T-helper 2 cell (primary cell): Measurements from ENCODE around the gene TBC1D25.

Experiments
- DNase-seq, 5 experiments: peaks; one replicate each; pipeline versions ENCODE4 v3.0.0 to v3.0.0-alpha.2; 2012 to 2022
- total RNA-seq, 2 donors: gene quantifications; one replicate each; lab custom pipeline; 2026; lab: John Stamatoyannopoulos, UW

The TBC1D25 gene, protein sequence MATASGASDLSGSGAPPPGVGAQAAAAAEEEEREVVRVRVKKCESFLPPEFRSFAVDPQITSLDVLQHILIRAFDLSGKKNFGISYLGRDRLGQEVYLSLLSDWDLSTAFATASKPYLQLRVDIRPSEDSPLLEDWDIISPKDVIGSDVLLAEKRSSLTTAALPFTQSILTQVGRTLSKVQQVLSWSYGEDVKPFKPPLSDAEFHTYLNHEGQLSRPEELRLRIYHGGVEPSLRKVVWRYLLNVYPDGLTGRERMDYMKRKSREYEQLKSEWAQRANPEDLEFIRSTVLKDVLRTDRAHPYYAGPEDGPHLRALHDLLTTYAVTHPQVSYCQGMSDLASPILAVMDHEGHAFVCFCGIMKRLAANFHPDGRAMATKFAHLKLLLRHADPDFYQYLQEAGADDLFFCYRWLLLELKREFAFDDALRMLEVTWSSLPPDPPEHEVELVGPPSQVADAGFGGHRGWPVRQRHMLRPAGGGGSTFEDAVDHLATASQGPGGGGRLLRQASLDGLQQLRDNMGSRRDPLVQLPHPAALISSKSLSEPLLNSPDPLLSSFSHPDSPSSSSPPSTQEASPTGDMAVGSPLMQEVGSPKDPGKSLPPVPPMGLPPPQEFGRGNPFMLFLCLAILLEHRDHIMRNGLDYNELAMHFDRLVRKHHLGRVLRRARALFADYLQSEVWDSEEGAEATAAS
- 19.5 to 20.3 reads per million in 2 donors for total RNA-seq

DNA sequence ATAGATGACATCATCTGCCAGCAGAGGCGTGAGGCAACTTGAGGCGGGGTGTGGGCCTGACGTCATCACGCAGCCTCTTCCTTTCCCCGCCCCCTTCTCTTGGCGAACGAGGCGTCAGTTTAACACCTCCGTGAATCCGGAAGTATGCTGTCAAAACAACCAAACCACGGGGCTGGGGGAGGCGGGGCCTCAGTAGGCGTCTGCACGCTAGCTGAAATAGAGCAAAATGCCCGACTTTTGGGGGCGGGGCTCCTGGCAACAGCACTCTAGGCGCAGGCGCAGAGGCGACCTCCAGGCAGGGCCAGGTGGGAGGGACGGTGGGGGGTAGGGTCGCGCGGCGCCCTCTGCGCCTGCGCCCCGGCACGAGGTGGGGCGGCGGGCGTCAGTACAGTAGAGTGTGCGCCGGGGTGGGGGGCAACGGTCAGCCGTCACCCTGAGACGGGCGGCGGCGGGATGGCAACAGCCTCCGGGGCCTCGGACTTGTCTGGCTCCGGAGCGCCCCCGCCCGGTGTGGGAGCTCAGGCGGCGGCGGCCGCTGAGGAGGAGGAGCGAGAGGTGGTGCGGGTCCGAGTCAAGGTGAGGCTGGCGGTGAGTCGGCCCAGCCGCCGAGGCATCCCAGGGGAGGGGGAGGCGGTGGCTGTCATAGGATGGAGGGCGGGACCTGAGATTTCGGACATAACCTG, at the start of gene TBC1D25:
Gene TBC1D25, plus strand, starts transcription at position 370 of the 683 bp plus-strand sequence. Its CDS starts 84 bp downstream, at position 454.
- DNase-seq: peak; percentile 90 to 98 (median 97)

DNA sequence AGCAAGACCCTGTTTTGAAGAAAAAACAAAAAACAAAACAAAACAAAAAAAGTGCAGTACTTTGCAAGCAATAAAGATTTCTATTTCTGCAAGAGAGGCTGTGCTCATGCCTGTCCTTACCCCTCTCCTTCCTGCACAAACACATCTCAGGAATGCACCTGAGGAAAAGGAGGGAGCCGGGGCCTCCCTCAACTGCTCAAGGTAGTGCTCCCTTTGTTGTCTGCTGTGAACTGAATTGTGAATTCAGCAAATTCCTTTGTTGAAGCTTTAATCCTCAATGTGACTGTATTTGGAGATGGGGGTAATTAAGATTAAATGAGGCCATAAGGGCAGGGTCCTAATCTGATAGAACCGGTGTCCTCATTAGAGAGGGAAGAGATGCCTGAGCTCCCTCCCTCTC, 49.6 kb upstream of the TBC1D25 start:
- no peak for DNase-seq

DNA sequence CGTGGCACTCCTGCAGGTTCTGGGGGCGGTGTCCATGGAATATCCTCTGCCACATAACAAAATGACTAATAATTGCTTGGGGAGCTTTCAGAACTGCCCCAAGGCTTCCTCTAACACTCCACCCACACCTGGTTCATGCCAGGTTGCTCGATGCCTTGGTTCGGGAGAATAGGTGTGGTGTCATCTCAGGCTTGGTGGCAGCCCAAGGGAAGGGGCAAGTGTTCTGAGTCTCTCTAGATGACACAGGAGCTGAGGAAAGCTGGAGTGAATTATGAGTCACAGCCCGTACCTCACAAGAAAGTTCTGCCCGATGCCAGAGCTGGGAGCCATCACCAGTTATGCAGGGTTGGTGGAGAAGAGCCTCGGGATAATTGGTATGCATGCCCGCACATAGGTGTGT, 48.9 kb upstream of the TBC1D25 start:
- no peak for DNase-seq

DNA sequence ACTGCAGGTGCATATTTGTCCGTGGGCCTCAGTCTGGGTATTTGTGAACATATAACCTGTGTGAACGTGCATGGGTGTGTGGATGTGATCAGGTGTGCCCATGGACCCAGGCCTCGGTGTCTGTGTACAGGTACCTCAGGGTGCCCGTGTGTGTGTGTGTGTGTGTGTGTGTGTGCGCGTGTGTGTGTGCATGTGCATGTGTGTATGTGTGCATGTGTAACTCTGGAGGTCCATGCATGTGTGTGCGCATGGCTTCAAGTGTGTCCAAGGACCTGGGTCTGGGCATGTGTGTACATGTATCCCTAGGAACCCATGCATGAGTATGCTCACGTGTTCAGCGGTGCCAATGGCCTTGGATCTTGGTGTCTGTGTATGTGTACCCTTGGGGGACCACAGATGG, 47.7 kb upstream of the TBC1D25 start:
- DNase-seq: no peak

DNA sequence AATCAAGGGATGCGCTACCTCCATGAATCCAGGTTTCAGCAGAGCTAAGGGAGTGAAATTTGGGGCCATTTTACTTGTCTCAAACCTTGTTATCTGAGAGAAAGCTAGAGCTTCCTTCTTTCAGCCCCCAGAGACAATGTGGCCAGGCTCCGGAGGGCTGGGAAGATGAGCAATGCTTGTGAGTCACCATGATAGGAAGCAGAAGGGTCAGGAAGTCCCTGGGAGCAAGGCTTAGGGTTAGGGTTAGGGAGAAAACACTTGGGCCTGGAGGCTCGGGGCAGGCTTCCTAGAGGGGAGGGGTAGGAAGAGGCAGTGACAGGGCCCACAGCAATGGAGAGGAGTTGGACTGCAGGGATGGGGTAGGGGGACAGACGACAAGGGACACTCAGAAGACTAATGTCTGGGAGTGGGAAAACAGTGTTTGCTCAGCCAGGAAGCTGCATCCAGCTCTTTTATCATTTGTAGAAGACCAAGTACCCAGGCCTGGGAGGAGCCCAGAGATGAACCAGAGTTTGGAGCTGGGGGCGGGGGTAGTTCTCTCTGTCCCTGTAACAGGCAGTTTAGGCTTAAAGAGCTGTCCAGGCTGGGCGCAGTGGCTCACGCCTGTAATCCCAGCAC, 47.1 kb upstream of the TBC1D25 start:
- no peak for DNase-seq

DNA sequence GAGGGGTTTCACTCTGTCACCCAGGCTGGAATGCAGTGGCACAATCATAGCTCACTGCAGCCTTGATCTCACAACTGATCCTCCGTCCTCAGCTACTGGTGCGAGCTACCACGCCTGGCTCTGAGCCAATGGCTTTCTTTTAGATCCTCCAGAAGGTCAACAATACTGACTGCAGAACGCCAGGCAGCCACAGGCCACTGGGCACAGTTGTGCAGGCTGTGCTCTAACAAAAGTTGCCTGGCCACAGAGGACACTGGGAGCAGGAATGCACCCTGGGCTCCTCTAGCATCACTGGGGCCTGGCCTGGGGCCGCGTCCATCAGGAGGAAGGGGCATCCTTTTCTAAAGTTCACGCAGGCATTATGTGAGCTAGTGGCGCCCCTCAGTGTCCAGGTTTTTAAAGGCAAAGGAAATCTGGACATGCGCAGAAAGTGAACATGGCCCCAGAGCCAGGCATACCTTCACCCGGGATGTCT, 45.6 kb upstream of the TBC1D25 start:
- peak in 1 of 5 experiments; percentile 10 for DNase-seq

DNA sequence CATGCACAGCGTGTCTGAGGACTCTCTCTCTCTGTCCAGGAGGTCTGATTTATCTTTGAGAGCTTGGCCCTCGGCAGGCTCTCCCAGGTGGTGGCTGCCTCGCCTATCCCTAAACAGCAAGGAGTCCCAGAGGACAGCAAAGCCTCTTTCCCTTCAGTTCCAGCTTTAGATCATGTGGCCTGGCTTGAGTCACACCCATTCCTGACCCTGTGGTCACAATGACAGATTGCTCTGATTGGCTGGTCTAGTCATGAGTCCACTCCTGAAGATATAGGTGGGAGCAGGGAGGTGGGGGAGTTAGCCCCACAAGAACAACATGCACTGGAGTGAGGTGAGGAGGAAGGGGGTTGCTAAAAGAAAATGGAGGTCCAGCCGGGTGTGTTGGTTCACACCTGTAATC, 42.9 kb upstream of the TBC1D25 start:
- DNase-seq: no peak

DNA sequence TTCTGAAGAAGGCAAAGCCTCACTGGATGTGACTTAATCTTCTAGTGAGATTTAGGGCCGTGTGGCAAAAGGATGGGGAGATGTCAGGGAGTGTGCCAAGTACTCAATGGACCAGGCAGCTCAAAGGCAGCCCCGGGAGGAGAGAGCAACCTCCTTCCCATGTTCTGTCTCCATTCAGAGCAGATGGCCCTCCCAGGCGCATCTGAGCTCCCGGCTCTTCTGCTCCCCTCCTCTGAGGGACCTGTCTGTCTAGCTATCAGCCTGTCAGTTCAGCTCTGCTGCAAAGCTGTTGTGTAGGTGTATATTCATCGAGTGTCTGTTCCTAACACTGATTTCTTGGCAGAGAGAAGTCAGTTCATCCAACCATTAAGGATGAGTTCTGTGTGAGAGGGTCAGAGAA, 41.6 kb upstream of the TBC1D25 start:
- no peak for DNase-seq

DNA sequence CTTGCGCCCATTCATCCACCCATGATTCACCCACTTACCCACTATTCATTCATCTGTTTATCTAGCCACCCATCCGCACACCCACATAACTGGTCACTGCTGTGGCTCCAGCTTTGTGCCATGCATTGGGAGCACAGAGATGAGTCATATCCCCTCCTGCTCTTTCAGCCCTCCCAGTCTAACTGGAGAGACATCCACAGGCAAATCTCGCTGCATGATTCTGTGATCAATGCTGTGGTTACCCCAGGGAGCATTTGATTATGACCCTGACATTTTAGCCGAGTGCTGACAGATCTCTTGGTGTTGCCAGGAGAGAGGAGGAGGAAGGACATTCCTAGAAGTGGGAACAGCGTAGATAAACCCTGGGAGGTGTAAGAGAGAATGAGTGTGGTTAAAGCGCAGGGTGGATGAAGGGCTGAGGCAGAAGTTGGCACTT, 41.1 kb upstream of the TBC1D25 start:
- DNase-seq: no peak

DNA sequence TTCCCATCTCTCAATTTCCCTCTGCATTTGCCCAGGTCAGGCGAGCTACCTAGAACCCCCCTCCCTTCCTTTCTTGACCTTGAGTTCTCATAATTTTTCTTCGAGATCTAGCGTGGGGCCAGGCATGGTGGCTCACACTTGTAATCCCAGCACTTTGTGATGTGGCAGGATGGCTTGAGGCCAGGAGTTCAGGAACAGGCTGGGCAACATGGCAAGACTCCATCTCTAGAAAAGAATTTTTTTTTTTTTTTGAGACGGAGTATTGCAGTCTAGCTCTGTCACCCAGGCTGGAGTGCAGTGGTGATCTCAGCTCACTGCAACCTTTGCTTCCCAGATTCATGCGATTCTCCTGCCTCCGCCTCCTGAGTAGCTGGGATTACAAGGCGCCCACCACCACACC, 35.3 kb upstream of the TBC1D25 start:
- DNase-seq: no peak

DNA sequence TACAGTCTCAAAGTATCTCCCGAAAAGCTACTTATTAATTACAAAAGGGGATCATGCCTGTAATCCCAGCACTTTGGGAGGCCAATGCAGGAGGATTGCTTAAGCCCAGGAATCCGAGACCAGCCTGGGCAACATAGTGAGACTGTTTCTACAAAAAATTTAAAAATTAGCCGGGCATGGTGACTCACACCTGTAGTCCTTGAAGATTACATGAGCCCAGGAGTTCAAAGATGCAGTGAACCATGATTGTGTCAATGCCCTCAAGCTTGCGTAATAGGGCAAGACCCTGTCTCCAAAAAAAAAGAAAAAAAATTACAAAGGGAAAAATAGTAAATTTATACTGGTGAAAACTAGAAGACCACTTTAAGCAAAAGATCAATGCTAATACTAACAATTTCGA, 34.0 kb upstream of the TBC1D25 start:
- no peak for DNase-seq

DNA sequence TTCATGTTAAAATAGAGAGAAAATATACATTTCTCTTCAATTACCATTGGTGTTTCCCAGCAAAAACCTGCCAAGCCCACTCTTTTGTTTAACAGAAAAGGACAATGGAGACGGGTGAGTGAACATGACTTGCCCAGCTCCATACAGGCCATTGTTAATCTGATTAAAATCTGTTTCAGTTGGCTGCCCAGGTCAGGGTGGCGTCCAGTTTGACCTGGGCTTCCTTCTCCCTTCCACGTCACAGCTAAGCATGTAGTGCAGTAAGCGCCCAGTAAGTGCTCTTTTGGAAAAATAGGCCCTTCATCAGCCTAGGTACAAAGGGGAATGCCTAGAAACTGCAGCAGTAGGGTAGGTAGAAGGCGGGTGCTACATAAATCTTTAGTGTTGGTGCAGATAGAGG, 32.3 kb upstream of the TBC1D25 start:
- DNase-seq: no peak

DNA sequence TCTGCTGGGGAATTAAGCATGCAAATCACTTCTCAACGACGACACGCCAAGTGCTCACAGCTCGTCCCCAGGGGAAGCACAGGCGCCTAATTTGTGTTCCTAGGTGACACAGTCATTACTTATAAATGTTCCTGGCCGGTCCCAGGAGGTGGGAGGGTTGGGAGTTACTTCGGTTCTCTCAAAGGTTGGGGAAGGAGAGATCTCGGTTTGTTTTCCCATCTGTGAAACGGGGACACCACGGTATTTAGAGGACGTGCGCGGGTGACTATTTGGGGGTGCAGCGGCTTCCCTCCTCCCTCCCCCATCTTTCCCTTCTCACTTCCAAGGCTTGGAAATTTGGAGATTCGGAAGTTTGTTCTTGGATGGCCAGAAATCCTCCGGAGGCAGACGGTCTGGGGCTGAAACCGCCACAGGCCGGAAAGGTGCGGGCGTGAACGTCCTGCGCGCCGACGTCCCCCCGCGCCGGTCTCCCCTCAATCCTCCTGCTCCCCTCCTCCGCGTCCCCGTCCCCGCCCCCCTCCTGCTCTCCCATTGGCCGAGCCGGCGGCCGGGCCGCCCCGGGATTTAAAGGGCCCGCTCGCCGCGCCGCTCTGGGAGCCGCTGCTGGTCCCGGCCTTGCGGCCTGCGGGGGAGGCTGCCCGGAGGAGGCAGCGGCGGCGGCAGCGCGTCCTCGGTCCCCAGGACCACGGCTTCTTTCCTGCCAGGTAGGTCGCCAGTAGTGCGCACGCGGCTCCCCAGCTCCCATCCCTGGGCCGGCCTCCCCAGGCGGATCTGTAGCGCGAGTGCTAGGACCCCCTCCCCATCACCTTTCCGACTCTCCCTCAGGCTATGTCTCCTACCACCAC, 30.9 kb upstream of the TBC1D25 start, which contains the start of gene PORCN:
Gene PORCN, plus strand, starts transcription at position 593 of the 845 bp plus-strand sequence. CDS start 829 bp downstream, outside the sequence.
- DNase-seq: peak; percentile 58 to 82 (median 65)

DNA sequence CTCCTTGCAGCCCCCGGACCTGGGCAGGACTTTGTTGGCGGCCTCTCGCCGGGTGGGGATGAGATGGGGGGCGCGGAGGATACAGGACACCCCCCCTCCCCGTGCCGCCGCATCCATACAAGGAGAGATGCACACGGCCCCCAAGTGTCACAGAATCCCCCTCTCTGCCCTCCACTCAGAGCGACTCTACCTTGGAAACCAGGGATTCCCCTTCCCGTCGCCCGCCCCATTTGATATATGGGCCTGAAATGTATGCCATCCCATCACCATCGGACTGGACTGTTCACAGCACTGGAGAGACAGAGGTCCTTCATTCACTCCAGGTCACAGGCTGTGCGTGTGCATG, 30.3 kb upstream of the TBC1D25 start:
- DNase-seq: peak in 1 of 5 experiments; percentile 7

DNA sequence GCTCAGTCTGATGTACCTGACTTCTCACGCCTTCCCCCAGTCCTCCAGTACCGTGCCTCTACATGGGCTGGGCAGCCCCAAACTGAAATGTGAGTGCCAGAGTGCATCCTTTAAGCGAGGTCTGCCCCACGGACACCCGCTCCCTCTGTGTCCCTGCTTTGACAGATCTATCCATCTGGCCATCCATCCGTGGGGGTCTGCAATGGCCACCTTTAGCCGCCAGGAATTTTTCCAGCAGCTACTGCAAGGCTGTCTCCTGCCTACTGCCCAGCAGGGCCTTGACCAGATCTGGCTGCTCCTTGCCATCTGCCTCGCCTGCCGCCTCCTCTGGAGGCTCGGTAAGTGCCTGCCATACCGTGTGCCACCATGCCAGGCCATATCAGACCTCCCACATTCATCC, 29.9 kb upstream of the TBC1D25 start:
- DNase-seq: peak in 1 of 5 experiments; percentile 7

DNA sequence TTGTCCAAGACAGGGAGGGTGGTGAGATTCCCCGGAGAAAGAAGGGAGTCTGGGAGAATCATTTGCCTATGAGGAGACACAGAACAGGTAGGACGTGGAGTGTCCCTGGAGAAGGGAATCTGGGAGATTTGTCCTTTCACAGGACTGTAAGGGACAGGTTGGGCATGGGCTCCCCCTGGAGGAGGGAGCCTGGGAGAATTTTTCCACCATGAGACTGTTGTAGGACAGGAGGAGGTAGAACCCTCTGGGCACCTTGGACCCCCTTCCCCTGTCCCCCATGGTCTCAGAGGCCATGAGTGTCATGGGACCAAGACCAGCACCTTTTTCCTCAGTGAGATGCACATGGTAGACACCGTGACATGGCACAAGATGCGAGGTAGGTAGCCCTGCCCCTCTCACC, 28.0 kb upstream of the TBC1D25 start:
- DNase-seq: no peak

DNA sequence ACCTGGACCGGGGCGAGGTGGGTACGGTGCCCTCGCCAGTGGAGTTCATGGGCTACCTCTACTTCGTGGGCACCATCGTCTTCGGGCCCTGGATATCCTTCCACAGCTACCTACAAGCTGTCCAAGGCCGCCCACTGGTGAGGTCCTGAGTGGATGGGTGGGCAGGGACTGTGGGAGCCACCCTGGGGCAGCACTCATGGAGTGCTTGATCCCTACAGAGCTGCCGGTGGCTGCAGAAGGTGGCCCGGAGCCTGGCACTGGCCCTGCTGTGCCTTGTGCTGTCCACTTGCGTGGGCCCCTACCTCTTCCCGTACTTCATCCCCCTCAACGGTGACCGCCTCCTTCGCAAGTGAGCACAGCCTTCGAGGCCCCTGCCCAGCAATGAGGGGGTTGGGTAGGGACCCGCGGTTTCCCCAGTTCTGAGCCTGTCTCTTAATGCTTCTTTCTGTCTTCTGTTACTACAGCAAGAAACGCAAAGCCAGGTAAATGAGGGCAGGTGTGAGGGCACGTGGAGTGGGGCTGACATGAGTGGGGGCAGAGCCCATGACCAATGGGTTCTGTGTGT, 27.1 kb upstream of the TBC1D25 start:
- no peak for DNase-seq

DNA sequence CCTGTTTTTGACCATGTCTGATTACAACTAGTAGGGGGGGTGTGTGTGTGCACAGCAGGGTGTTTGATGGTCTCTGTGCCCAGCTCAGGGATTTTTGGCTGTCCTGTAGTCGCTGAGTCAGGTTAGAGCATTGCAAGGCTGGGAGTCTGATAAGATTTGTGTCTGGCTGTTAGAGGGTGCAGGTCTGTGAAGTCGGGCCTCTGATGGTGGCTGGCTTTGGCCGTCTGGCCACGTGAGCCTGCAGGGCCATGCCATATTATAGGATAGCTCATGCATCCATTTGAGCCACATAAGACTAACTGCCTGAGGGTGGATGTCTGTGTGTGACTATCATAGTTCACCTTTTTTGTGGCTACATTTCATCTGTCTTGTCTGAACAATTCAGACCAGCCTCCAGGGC, 25.8 kb upstream of the TBC1D25 start:
- DNase-seq: no peak

DNA sequence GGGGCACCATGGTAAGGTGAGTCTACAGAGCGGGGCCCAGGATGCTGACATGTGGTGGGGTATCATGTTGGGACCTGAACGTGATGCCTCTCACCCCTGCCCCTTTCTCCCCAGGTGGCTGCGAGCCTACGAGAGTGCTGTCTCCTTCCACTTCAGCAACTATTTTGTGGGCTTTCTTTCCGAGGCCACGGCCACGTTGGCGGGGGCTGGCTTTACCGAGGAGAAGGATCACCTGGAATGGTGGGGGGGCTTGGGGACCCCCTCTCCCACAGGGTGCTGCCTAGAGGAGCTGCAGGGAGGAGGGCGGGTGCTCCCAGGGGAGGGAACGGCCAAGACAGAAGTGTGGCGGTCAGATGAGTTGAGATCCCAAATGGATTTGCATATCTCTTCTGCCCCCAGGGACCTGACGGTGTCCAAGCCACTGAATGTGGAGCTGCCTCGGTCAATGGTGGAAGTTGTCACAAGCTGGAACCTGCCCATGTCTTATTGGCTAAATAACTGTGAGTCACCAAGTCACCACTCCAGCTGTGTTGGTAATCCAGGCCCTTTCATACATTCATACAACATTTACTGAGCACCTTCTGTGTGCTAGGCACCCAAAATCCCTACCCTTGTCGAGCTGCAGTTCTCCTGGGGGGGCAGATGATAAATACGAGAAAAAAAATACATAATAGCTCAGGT, 25.2 kb upstream of the TBC1D25 start:
- no peak for DNase-seq

DNA sequence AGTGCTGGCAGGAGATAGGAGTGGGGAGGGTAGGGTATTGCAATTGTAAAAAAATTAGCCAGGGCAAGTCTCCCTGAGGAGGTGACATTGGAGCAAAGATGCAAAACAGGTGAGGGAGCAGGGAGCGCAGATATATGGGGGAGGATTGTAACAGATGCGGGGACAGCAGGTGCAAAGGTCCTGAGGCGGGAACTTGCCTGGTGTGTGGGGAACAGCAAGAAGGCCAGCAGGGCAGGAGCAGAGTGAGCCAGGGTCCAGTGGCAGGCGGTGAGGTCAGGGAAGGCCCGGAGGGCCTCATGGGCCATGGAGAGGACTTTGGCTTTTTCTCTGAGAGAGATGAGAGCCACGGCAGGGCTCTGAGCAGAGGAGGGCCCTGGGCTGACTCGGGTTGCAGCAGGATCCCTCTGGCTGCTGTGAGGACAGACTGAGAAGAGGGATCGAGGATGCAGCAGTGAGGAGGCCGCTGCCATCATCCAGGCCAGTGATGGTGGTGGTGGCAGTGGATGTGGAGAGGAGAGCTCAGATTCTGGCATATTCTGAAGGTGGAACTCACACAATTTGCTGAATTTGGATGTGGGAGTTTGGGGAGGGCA, 24.6 kb upstream of the TBC1D25 start:
- DNase-seq: no peak
